CD14-positive monocyte (primary cell): ENCODE results near the gene SNX20. TPM values are rescaled to one million over a fixed set of nuclear protein-coding genes. Genes with fewer than 3 reads are reported as not detected.

Source experiments
- DNase-seq, 3 donors: peaks; one replicate each; pipeline ENCODE4 v3.0.0-alpha.2; 2011 to 2022
- H2AFZ ChIP-seq: 2 replicates; pipeline ENCODE4 v1.6.0; 2012; ENCODE audit warnings: mild to moderate bottlenecking, low read depth, low read length, inconsistent platforms; ENCODE audit not compliant: insufficient read depth, poor library complexity, severe bottlenecking
- H3K27ac ChIP-seq, 2 donors: 1 replicate in 1 of 2; 2 replicates in 1 of 2; pipeline ENCODE4 v1.5.1; 2012 to 2013; ENCODE audit warnings: low read length in 2 of 2, control low read depth in 1 of 2, inconsistent platforms in 1 of 2, low read depth in 1 of 2, mild to moderate bottlenecking in 1 of 2
- H3K27me3 ChIP-seq, 2 donors: one replicate each; pipeline versions ENCODE4 v1.6.0 to v1.6.1; 2011 to 2013; ENCODE audit warnings: low read length in 2 of 2; ENCODE audit not compliant: control insufficient read depth in 2 of 2, insufficient read depth in 2 of 2
- H3K36me3 ChIP-seq, 2 donors: replicated peaks in 1 of 2; 1 replicate in 1 of 2; 2 replicates in 1 of 2; pipeline versions ENCODE4 v1.5.1 to v1.6.1; 2012 to 2013; ENCODE audit warnings: low read length in 2 of 2, control low read depth in 1 of 2, inconsistent platforms in 1 of 2, mild to moderate bottlenecking in 1 of 2; ENCODE audit not compliant: insufficient read depth in 2 of 2, control insufficient read depth in 1 of 2
- H3K4me1 ChIP-seq, 2 donors: 1 replicate in 1 of 2; 2 replicates in 1 of 2; pipeline versions ENCODE4 v1.5.1 to v1.6.1; 2012 to 2013; ENCODE audit warnings: low read length in 2 of 2, control low read depth in 1 of 2, inconsistent platforms in 1 of 2, mild to moderate bottlenecking in 1 of 2, moderate library complexity in 1 of 2; ENCODE audit not compliant: insufficient read depth in 2 of 2, control insufficient read depth in 1 of 2
- H3K4me2 ChIP-seq: replicated peaks from 2 replicates; pipeline ENCODE3; 2012; ENCODE audit warnings: low read length, moderate library complexity, mild to moderate bottlenecking; ENCODE audit not compliant: poor library complexity, severe bottlenecking; ENCODE audit errors: extremely low read depth
- H3K4me3 ChIP-seq, 3 experiments: fragments of 200-600 bp in 1 of 3; sonication (generic) in 1 of 3; replicated peaks in 1 of 3; 1 replicate in 2 of 3; 2 replicates in 1 of 3; pipeline ENCODE4 v1.5.1; 2011 to 2013; ENCODE audit warnings: low read length in 3 of 3, mild to moderate bottlenecking in 3 of 3, control low read depth in 2 of 3, low read depth in 2 of 3, inconsistent platforms in 1 of 3, moderate library complexity in 1 of 3
- H3K79me2 ChIP-seq: 2 replicates; pipeline ENCODE4 v1.6.0; 2012; ENCODE audit warnings: mild to moderate bottlenecking, control low read depth, inconsistent platforms, low read length, moderate library complexity; ENCODE audit not compliant: insufficient read depth
- H3K9ac ChIP-seq: 2 replicates; pipeline ENCODE4 v1.6.0; 2017; ENCODE audit warnings: low read length, mild to moderate bottlenecking; ENCODE audit not compliant: insufficient read depth, poor library complexity, severe bottlenecking
- H3K9me3 ChIP-seq, 2 donors: replicated peaks in 1 of 2; 1 replicate in 1 of 2; 2 replicates in 1 of 2; pipeline versions ENCODE4 v1.5.1 to v1.6.1; 2012 to 2013; ENCODE audit warnings: low read length in 2 of 2, control low read depth in 1 of 2; ENCODE audit not compliant: control insufficient read depth in 1 of 2, insufficient read depth in 1 of 2
- H4K20me1 ChIP-seq: 2 replicates; pipeline ENCODE4 v1.6.0; 2012; ENCODE audit warnings: mild to moderate bottlenecking, low read length, control low read depth, moderate library complexity; ENCODE audit not compliant: insufficient read depth
- H3K27ac Mint-ChIP-seq, 7 donors: one replicate each; pipeline ENCODE4 v1.8.0; 2020; ENCODE audit warnings: mild to moderate bottlenecking in 7 of 7, mixed read lengths in 7 of 7, moderate library complexity in 6 of 7, inconsistent platforms in 2 of 7
- H3K27me3 Mint-ChIP-seq, 3 donors: one replicate each; pipeline ENCODE4 v1.8.0; 2021 to 2022; ENCODE audit warnings: low read depth in 3 of 3, mild to moderate bottlenecking in 3 of 3, mixed read lengths in 3 of 3, moderate library complexity in 3 of 3, inconsistent platforms in 1 of 3
- H3K36me3 Mint-ChIP-seq, 2 donors: one replicate each; pipeline ENCODE4 v1.8.0; 2020; ENCODE audit warnings: mixed read lengths in 2 of 2, inconsistent platforms in 1 of 2, mild to moderate bottlenecking in 1 of 2
- H3K4me1 Mint-ChIP-seq: one replicate; pipeline ENCODE4 v1.8.0; 2020; ENCODE audit warnings: mild to moderate bottlenecking, mixed read lengths
- H3K4me3 Mint-ChIP-seq, 2 donors: one replicate each; pipeline ENCODE4 v1.8.0; 2020; ENCODE audit warnings: mild to moderate bottlenecking in 2 of 2, mixed read lengths in 2 of 2, moderate library complexity in 1 of 2
- H3K9me3 Mint-ChIP-seq, 7 donors: one replicate each; pipeline ENCODE4 v1.8.0; 2020 to 2022; ENCODE audit warnings: mixed read lengths in 7 of 7, mild to moderate bottlenecking in 6 of 7, moderate library complexity in 6 of 7, inconsistent platforms in 2 of 7
- WGBS: methylation state at CpG from one replicate; pipeline ENCODE4 v1.1.5; 2013; ENCODE audit warnings: missing lambda C conversion rate; ENCODE audit not compliant: insufficient coverage; 5-methylcytosine and 5-hydroxymethylcytosine counted together
- intact Hi-C, 2 donors: fragments of 100-400 bp; cut with micrococcal nuclease; formaldehyde crosslinking; loops; one replicate each; pipeline versions ENCODE4 v1.15.0 to v1.15.1; 2023
- polyA plus RNA-seq, 3 donors: library from polyadenylated mRNA; depleted of rRNA in 1 of 3; unstranded in 2 of 3; stranded (reverse) in 1 of 3; fragments of 300-500 nt in 2 of 3; fragments of >200 nt in 1 of 3; fragmentation: Illumina TruSeq in 2 of 3; gene quantifications; 1 replicate in 2 of 3; 2 replicates in 1 of 3; pipeline ENCODE4 v1.2.3, GENCODE V29; 2012 to 2021
- TF ChIP-seq, protein P1 (sequence below): fragments of 200-600 bp; IDR thresholded peaks from one replicate; pipeline ENCODE4 v1.8.0; 2022; ENCODE audit warnings: antibody characterized with exemption, mild to moderate bottlenecking

Gene SNX20
- polyA plus RNA-seq, 3 donors = 51.0 to 83.2 (median 52.0) TPM

- Histone ChIP-seq H3K9ac (peak overlapping the region; percentile 10), H3K79me2 (peaks cover 96% of the 10 kb centered on the region), H3K27ac (peak overlapping the region; percentile 50 to 92), H3K9me3 (no peaks in the 10 kb centered on the region), H3K27me3 (no peaks in the 10 kb centered on the region), H3K36me3 (peaks cover 78 to 91% of the 10 kb centered on the region in 2 donors), H3K4me3 (peak overlapping the region in 1 of 3 experiments; percentile 44), H3K4me2 (peak overlapping the region; percentile 51), H4K20me1 (peaks cover 83% of the 10 kb centered on the region), H2AFZ (no peak overlapping the region), H3K4me1 (peaks cover 96% of the 10 kb centered on the region in 2 donors)
- peaks cover 70 to 94% of the 10 kb centered on the region in 2 donors for H3K36me3 Mint-ChIP-seq
- no peaks in the 10 kb centered on the region for H3K27me3 Mint-ChIP-seq
- DNase-seq = peak in 1 of 3 donors; percentile 35
- WGBS = no CpG with 5 or more reads among the region's 3 CpGs
- peak overlapping the region; percentile 84 to 92 (median 86) for H3K27ac Mint-ChIP-seq
- peak overlapping the region in 1 of 2 donors; percentile 21 for H3K4me3 Mint-ChIP-seq
- intact Hi-C loops = loop anchor here (5.0 kb wide), 2 partner anchors 35 to 40 kb away; no protein-coding TSS in a partner anchor
- no peaks in the 10 kb centered on the region for H3K9me3 Mint-ChIP-seq
- TF ChIP-seq, protein P1, sequence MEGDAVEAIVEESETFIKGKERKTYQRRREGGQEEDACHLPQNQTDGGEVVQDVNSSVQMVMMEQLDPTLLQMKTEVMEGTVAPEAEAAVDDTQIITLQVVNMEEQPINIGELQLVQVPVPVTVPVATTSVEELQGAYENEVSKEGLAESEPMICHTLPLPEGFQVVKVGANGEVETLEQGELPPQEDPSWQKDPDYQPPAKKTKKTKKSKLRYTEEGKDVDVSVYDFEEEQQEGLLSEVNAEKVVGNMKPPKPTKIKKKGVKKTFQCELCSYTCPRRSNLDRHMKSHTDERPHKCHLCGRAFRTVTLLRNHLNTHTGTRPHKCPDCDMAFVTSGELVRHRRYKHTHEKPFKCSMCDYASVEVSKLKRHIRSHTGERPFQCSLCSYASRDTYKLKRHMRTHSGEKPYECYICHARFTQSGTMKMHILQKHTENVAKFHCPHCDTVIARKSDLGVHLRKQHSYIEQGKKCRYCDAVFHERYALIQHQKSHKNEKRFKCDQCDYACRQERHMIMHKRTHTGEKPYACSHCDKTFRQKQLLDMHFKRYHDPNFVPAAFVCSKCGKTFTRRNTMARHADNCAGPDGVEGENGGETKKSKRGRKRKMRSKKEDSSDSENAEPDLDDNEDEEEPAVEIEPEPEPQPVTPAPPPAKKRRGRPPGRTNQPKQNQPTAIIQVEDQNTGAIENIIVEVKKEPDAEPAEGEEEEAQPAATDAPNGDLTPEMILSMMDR = no peak
- H3K4me1 Mint-ChIP-seq = peaks cover 95% of the 10 kb centered on the region
These were observed 31.4 kb upstream of the SNX20 start for GRCh38 chr16:50712560-50712898.

DNA sequence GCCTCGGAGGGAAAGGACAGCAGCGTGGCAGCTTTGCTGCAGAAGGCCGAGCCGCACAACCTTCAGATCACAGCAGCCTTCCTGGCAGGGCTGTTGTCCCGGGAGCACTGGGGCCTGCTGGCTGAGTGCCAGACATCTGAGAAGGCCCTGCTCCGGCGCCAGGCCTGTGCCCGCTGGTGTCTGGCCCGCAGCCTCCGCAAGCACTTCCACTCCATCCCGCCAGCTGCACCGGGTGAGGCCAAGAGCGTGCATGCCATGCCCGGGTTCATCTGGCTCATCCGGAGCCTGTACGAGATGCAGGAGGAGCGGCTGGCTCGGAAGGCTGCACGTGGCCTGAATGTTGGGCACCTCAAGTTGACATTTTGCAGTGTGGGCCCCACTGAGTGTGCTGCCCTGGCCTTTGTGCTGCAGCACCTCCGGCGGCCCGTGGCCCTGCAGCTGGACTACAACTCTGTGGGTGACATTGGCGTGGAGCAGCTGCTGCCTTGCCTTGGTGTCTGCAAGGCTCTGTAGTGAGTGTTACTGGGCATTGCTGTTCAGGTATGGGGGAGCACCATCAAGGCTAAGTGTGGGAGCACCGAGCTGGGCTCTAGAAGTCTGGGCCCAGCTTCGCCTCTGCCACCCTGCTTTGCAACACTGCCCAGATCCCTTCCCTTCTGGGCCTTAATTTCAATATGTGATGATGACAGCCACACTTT is 30.9 kb upstream of the SNX20 start:
- peak overlapping the region in 1 of 2 donors; percentile 21 for H3K4me3 Mint-ChIP-seq
- TF ChIP-seq, protein P1 = no peak
- WGBS = 89% methylated on average over 21 of the region's 25 CpGs
- peaks cover 96% of the 10 kb centered on the region for H3K4me1 Mint-ChIP-seq
- peak overlapping the region; percentile 51 for H3K4me2 ChIP-seq
- peaks cover 96% of the 10 kb centered on the region for H3K79me2 ChIP-seq
- H3K4me1 ChIP-seq = peaks cover 96 to 99% of the 10 kb centered on the region in 2 donors
- no peaks in the 10 kb centered on the region for H3K27me3 Mint-ChIP-seq
- H3K9ac ChIP-seq = peak overlapping the region; percentile 10
- H3K36me3 Mint-ChIP-seq = peaks cover 70 to 94% of the 10 kb centered on the region in 2 donors
- no peaks in the 10 kb centered on the region for H3K9me3 Mint-ChIP-seq
- peak overlapping the region in 1 of 3 experiments; percentile 44 for H3K4me3 ChIP-seq
- peak overlapping the region; percentile 84 to 92 (median 86) for H3K27ac Mint-ChIP-seq
- H3K36me3 ChIP-seq = peaks cover 78 to 91% of the 10 kb centered on the region in 2 donors
- H3K9me3 ChIP-seq = no peaks in the 10 kb centered on the region
- intact Hi-C loops = loop anchor here (5.0 kb wide), 2 partner anchors 35 to 40 kb away; no protein-coding TSS in a partner anchor
- H4K20me1 ChIP-seq = peaks cover 80% of the 10 kb centered on the region
- H3K27me3 ChIP-seq = no peaks in the 10 kb centered on the region
- peak overlapping the region; percentile 50 to 92 for H3K27ac ChIP-seq
- H2AFZ ChIP-seq = no peak overlapping the region
- no peak for DNase-seq
